ENCODE results near the gene TMPRSS3.
"Not testable (repeated sequence)": the region's sequence is repeated elsewhere in the genome, so short reads cannot be mapped to it uniquely, and the experiment has no call there.

The TMPRSS3 gene

GRCh38 chr21:42426876-42427480, 31.1 kb upstream of the TMPRSS3 start:
- DNase-seq = no peak

GRCh38 chr21:42426424-42426823, 30.6 kb upstream of the TMPRSS3 start:
- DNase-seq = no peak

GRCh38 chr21:42425591-42425990, 29.7 kb upstream of the TMPRSS3 start:
- no peak for DNase-seq

GRCh38 chr21:42424914-42425541, 29.2 kb upstream of the TMPRSS3 start:
- peak; percentile 66 for DNase-seq

- DNase-seq = no peak
These were observed 27.8 kb upstream of the TMPRSS3 start for GRCh38 chr21:42423685-42424084.

- DNase-seq = peak; percentile 73
These were observed 27.4 kb upstream of the TMPRSS3 start for GRCh38 chr21:42423197-42423675.

GRCh38 chr21:42421018-42421793, 25.4 kb upstream of the TMPRSS3 start:
- no peak for DNase-seq

- no peak for DNase-seq
These were observed 24.0 kb upstream of the TMPRSS3 start for GRCh38 chr21:42419845-42420244.

GRCh38 chr21:42418886-42419285, 23.0 kb upstream of the TMPRSS3 start:
- DNase-seq = no peak

GRCh38 chr21:42417533-42417932, 21.7 kb upstream of the TMPRSS3 start:
- peak; percentile 60 for DNase-seq

GRCh38 chr21:42414928-42415769, 19.3 kb upstream of the TMPRSS3 start:
- peak; percentile 98 for DNase-seq

- DNase-seq = no peak
These were observed 18.7 kb upstream of the TMPRSS3 start for GRCh38 chr21:42414553-42414927.

GRCh38 chr21:42414066-42414465, 18.2 kb upstream of the TMPRSS3 start:
- no peak for DNase-seq

GRCh38 chr21:42413500-42413899, 17.6 kb upstream of the TMPRSS3 start:
- DNase-seq = peak; percentile 62

- no peak for DNase-seq
These were observed 17.2 kb upstream of the TMPRSS3 start for GRCh38 chr21:42413093-42413492.

GRCh38 chr21:42412636-42412933, 16.7 kb upstream of the TMPRSS3 start:
- DNase-seq = no peak

GRCh38 chr21:42411891-42412635, 16.2 kb upstream of the TMPRSS3 start:
- no peak for DNase-seq

- DNase-seq = peak; percentile 64
These were observed 15.5 kb upstream of the TMPRSS3 start for GRCh38 chr21:42411197-42411869.

GRCh38 chr21:42409366-42409765, 13.5 kb upstream of the TMPRSS3 start:
- no peak for DNase-seq

GRCh38 chr21:42408718-42409117, 12.9 kb upstream of the TMPRSS3 start:
- not testable (repeated sequence) for DNase-seq

GRCh38 chr21:42407476-42407875, 11.6 kb upstream of the TMPRSS3 start:
- no peak for DNase-seq

GRCh38 chr21:42406866-42407265, 11.0 kb upstream of the TMPRSS3 start:
- no peak for DNase-seq

Data from activated CD4-positive, alpha-beta T cell treated with anti-CD3 and anti-CD28 coated beads for 48 hours (primary cell).